ENCODE measurements around the gene MAP2K6. TPM values are rescaled to one million over a fixed set of nuclear protein-coding genes. Genes with fewer than 3 reads are reported as not detected.

The MAP2K6 gene
- total RNA-seq, 2 donors from 2014 or later = 5.4 to 14.1 TPM

GRCh38 chr17:69525920-69526841, 111.7 kb downstream of the MAP2K6 start:
- TF ChIP-seq CTCF (IDR thresholded peaks at IDR 0.05) (peak; percentile 51 to 84 (median 77)), POLR2AphosphoS5 (IDR thresholded peaks at IDR 0.05) (peak; percentile 18), POLR2A (IDR thresholded peaks at IDR 0.05) (no peak)
- intact Hi-C loops (cut with DNase I) = loop anchor here (5.0 to 10.0 kb wide), 2 partner anchors 111 to 1026 kb away; partner anchors contain the start of gene MAP2K6
- H3K27ac ChIP-seq = no peak overlapping the region
- no peaks in the 10 kb centered on the region for H3K9me3 ChIP-seq
- 37% methylated on average over 9 of the region's 9 CpGs for WGBS
- H3K4me1 ChIP-seq (replicated peaks) = no peaks in the 10 kb centered on the region
- no peaks in the 10 kb centered on the region for H3K36me3 ChIP-seq
- H3K27me3 ChIP-seq (replicated peaks; ENCODE audit: insufficient read depth) = no peaks in the 10 kb centered on the region
- no peak overlapping the region for H3K4me3 ChIP-seq
- peak; percentile 31 for DNase-seq (ENCODE audit: low spot score)

DNA sequence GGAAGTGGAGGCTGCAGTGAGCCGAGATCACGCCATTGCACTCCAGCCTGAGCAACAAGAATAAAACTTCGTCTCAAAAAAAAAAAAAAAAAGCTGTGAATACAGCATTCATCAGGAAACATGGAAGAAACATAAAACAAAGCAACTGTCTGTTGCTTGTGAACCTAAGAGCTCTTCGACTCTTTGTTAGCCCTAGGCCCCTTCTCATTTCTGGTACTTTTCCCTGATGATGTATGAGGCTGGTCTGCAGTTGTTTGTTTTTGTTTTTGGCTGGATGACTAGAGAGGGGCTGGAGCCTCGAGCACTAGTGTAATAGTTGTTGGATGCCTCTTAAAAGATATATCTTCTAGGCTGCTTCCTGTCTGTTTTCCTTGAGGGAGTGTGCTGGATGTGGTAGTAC, 113.5 kb downstream of the MAP2K6 start:
- Histone ChIP-seq H3K27me3 (replicated peaks; ENCODE audit: insufficient read depth) (no peaks in the 10 kb centered on the region), H3K4me1 (replicated peaks) (no peaks in the 10 kb centered on the region), H3K36me3 (no peaks in the 10 kb centered on the region), H3K9me3 (no peaks in the 10 kb centered on the region), H3K4me3 (no peak overlapping the region), H3K27ac (no peak overlapping the region)
- TF ChIP-seq POLR2AphosphoS5 (IDR thresholded peaks at IDR 0.05) = no peak
- no peak for TF ChIP-seq POLR2A (IDR thresholded peaks at IDR 0.05)
- TF ChIP-seq CTCF (IDR thresholded peaks at IDR 0.05) = no peak
- 85% methylated on average over 5 of the region's 5 CpGs for WGBS
- intact Hi-C loops (cut with DNase I) = loop anchor here (5.0 to 10.0 kb wide), 2 partner anchors 113 to 1024 kb away; partner anchors contain the start of gene MAP2K6
- DNase-seq (ENCODE audit: low spot score) = no peak

- no peak overlapping the region for H3K4me3 ChIP-seq
- no peaks in the 10 kb centered on the region for H3K4me1 ChIP-seq (replicated peaks)
- no peak overlapping the region for H3K27ac ChIP-seq
- no peaks in the 10 kb centered on the region for H3K9me3 ChIP-seq
- intact Hi-C loops (cut with DNase I) = no loop called here
- DNase-seq (ENCODE audit: low spot score) = no peak
- H3K27me3 ChIP-seq (replicated peaks; ENCODE audit: insufficient read depth) = no peaks in the 10 kb centered on the region
- no peaks in the 10 kb centered on the region for H3K36me3 ChIP-seq
- WGBS = 91% methylated on average over 11 of the region's 11 CpGs
- TF ChIP-seq CTCF (IDR thresholded peaks at IDR 0.05) (no peak), POLR2A (IDR thresholded peaks at IDR 0.05) (no peak), POLR2AphosphoS5 (IDR thresholded peaks at IDR 0.05) (no peak)
These were observed 119.2 kb downstream of the MAP2K6 start for GRCh38 chr17:69533481-69534234.

- Histone ChIP-seq H3K27ac (no peak overlapping the region), H3K4me1 (replicated peaks) (no peaks in the 10 kb centered on the region), H3K9me3 (no peaks in the 10 kb centered on the region), H3K4me3 (no peak overlapping the region), H3K27me3 (replicated peaks; ENCODE audit: insufficient read depth) (no peaks in the 10 kb centered on the region), H3K36me3 (no peaks in the 10 kb centered on the region)
- TF ChIP-seq CTCF (IDR thresholded peaks at IDR 0.05) (no peak), POLR2AphosphoS5 (IDR thresholded peaks at IDR 0.05) (no peak), POLR2A (IDR thresholded peaks at IDR 0.05) (no peak)
- intact Hi-C loops (cut with DNase I) = no loop called here
- WGBS = 93% methylated on average over 5 of the region's 5 CpGs
- DNase-seq (ENCODE audit: low spot score) = no peak
These were observed 119.7 kb downstream of the MAP2K6 start for GRCh38 chr17:69534235-69534621.
